IPS-15b (cell line): ENCODE measurements around the gene GRID1.

Source experiments
- H3K27me3 ChIP-seq: one replicate; pipeline ENCODE4 v1.6.1; 2013; ENCODE audit warnings: low read length; ENCODE audit not compliant: control insufficient read depth, insufficient read depth
- H3K36me3 ChIP-seq: one replicate; pipeline ENCODE4 v1.6.1; 2013; ENCODE audit warnings: low read length; ENCODE audit not compliant: control insufficient read depth, insufficient read depth
- H3K4me1 ChIP-seq: one replicate; pipeline ENCODE4 v1.6.1; 2013; ENCODE audit warnings: mild to moderate bottlenecking, low read length; ENCODE audit not compliant: control insufficient read depth, insufficient read depth
- H3K4me3 ChIP-seq: one replicate; pipeline ENCODE4 v1.5.1; 2013; ENCODE audit warnings: low read depth, low read length
- H3K9ac ChIP-seq: one replicate; pipeline ENCODE4 v1.6.1; 2013; ENCODE audit warnings: low read depth, mild to moderate bottlenecking, low read length
- H3K9me3 ChIP-seq: one replicate; pipeline ENCODE4 v1.6.1; 2013; ENCODE audit warnings: mild to moderate bottlenecking, low read length; ENCODE audit not compliant: control insufficient read depth, insufficient read depth

GRID1 gene

GRCh38 chr10:86170255-86171108 lies 196.1 kb downstream of the GRID1 start:
- no peak overlapping the region for H3K9ac ChIP-seq
- no peak overlapping the region for H3K4me3 ChIP-seq
- H3K4me1 ChIP-seq, result no peaks in the 10 kb centered on the region
- H3K36me3 ChIP-seq, result no peaks in the 10 kb centered on the region
- no peaks in the 10 kb centered on the region for H3K9me3 ChIP-seq
- no peaks in the 10 kb centered on the region for H3K27me3 ChIP-seq

DNA sequence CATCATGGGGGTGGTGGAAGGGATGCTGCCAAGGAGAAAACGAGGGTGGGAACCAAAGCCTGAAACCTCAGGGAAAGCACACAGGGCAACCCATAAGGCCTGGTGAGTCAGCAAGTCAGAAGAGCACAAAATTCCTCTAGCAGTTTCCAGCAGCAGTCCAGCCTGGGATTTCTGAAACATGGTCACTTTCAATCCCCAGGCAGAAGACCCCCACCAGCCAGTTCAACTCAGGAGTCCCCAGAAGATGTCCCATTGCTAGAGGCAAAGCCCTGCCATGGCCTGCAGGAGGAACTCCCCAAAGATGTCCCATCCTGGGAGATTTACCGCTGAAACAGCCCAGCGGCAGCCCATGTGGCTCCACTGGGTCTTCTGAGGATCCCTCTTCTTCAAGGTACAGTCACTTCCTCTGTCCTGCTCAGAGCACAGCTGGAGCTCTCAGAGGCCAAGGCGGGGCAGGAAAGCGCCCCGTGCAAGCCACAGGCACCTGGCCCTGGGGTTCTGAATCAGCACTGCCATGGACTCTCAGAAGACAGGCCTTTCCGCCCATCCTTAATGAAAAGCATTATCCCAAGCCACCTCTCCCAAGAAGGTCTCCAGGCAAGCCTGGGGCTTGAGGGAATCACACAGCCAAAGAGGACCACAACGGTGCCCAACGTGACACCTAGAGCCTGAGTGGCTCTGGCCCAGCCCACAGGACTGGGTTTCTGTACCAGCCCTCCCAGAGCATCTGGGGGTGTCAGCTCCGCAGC lies 196.9 kb downstream of the GRID1 start:
- no peaks in the 10 kb centered on the region for H3K9me3 ChIP-seq
- no peaks in the 10 kb centered on the region for H3K27me3 ChIP-seq
- H3K4me3 ChIP-seq, result no peak overlapping the region
- no peaks in the 10 kb centered on the region for H3K36me3 ChIP-seq
- no peaks in the 10 kb centered on the region for H3K4me1 ChIP-seq
- no peak overlapping the region for H3K9ac ChIP-seq

DNA sequence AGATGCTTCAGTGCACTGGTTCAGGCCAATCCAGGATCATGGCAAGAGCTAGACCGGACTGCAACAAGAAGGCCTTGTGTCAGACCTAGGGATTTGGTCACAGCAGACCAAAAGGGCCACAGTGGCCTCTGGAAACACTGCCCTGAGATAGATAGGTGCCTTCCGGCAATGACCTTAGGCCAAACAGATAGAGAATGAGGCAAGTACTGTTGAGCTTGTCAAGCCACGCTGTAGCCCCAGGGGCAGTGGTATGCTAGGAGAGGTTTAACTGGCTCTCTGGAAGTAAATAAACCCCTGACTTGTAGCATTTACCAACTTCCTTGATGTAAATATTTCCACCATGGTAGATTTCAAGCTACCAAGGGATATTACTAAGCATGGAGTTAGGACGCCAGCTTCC lies 197.5 kb downstream of the GRID1 start:
- H3K27me3 ChIP-seq, result no peaks in the 10 kb centered on the region
- H3K4me1 ChIP-seq, result no peaks in the 10 kb centered on the region
- no peak overlapping the region for H3K9ac ChIP-seq
- no peak overlapping the region for H3K4me3 ChIP-seq
- H3K9me3 ChIP-seq, result no peaks in the 10 kb centered on the region
- H3K36me3 ChIP-seq, result no peaks in the 10 kb centered on the region

GRCh38 chr10:86168256-86168655 lies 198.3 kb downstream of the GRID1 start:
- Histone ChIP-seq H3K36me3 (no peaks in the 10 kb centered on the region), H3K4me3 (no peak overlapping the region), H3K27me3 (no peaks in the 10 kb centered on the region), H3K4me1 (no peaks in the 10 kb centered on the region), H3K9me3 (no peaks in the 10 kb centered on the region), H3K9ac (no peak overlapping the region)

GRCh38 chr10:86167762-86168128 lies 198.8 kb downstream of the GRID1 start:
- Histone ChIP-seq H3K4me3 (no peak overlapping the region), H3K4me1 (no peaks in the 10 kb centered on the region), H3K36me3 (no peaks in the 10 kb centered on the region), H3K27me3 (no peaks in the 10 kb centered on the region), H3K9ac (no peak overlapping the region), H3K9me3 (no peaks in the 10 kb centered on the region)

DNA sequence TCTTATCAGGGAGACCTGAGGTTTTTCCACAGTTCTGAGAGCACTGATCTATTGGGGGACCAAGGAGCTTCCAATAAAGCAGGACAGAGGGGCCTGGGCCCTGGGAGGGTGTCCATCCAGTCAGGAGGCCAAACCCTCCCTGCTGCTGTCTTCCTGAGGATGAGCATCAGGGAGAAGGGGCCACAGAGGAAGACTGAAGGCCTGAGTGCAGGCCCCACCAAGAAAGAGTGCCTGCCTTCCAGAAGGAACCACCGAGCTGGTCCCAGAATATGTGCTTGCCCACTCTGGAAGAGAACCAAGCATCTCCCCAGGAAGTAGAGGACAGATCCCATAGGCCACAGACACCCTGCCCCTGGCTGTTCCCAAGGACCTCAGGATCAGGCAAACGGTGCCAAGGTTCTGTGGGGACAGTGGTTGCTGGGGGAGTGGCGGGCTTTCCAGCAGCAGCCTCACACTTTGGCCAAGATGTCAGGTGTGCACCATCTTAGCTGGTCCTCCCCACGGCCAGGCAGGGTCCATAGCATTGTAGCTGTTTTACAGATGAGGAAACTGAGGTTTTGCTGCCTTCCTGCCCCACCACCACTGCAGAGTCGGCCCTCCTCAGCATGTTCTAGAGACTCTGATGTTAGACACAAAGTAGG lies 199.4 kb downstream of the GRID1 start:
- Histone ChIP-seq H3K4me3 (no peak overlapping the region), H3K27me3 (no peaks in the 10 kb centered on the region), H3K9me3 (no peaks in the 10 kb centered on the region), H3K4me1 (no peaks in the 10 kb centered on the region), H3K36me3 (no peaks in the 10 kb centered on the region), H3K9ac (no peak overlapping the region)

DNA sequence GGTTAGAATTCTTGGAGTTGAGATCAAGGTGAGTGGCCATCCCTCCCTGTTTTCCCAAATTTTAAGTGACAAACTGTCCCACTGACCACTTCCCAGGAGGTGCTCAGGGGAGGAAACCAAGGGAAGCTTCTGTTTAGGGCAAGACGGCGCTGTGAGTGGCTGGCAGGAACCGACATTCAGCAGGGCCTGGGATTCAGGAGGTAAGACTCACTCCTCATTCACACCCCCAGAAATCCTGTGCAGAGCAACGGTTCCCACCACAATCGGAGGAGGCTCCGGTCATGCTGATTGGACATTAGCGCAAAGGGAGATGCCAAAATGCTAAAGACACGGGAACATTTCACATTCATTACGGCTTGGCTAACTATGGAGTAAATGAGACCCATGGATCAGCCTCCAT lies 200.9 kb downstream of the GRID1 start:
- no peaks in the 10 kb centered on the region for H3K27me3 ChIP-seq
- H3K4me3 ChIP-seq, result no peak overlapping the region
- H3K36me3 ChIP-seq, result no peaks in the 10 kb centered on the region
- no peaks in the 10 kb centered on the region for H3K4me1 ChIP-seq
- H3K9me3 ChIP-seq, result no peaks in the 10 kb centered on the region
- no peak overlapping the region for H3K9ac ChIP-seq

DNA sequence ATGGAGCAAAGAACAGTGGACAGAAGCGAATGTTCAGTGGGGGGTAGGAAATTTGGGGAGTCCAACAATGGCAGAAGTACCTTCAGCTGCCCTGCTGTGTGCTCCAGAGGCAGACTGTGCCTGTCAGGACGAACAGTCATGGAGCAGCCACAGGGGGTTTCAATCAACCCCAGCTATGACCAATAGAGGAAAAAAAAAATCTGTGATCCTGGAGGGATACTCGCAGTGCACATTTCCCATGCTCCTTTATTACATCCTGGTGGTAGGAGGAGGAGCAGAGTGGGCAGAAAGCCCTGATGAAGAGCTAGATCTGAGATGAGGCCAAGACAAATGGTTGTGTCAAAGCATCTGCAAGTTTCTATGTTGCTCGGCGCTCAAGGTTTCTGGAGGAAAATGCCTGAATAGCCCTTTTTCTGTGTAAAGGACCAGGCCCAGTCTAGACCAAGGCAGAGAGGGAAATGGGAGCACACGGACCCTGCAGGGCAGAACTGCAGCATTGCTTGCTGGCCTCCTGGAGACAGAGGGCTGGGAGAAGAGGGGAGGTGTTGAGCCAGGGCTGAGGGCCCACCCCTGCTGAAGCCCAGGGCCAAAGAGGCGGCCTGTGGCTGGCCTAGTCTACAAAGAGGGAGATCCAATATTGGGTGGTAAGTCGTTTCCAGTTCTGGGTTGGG lies 201.5 kb downstream of the GRID1 start:
- H3K36me3 ChIP-seq, result no peaks in the 10 kb centered on the region
- no peaks in the 10 kb centered on the region for H3K4me1 ChIP-seq
- H3K27me3 ChIP-seq, result no peaks in the 10 kb centered on the region
- H3K9me3 ChIP-seq, result no peaks in the 10 kb centered on the region
- H3K4me3 ChIP-seq, result no peak overlapping the region
- H3K9ac ChIP-seq, result no peak overlapping the region

GRCh38 chr10:86164174-86164774 lies 202.3 kb downstream of the GRID1 start:
- no peaks in the 10 kb centered on the region for H3K9me3 ChIP-seq
- no peaks in the 10 kb centered on the region for H3K36me3 ChIP-seq
- H3K27me3 ChIP-seq, result no peaks in the 10 kb centered on the region
- H3K4me3 ChIP-seq, result no peak overlapping the region
- H3K9ac ChIP-seq, result no peak overlapping the region
- no peaks in the 10 kb centered on the region for H3K4me1 ChIP-seq

DNA sequence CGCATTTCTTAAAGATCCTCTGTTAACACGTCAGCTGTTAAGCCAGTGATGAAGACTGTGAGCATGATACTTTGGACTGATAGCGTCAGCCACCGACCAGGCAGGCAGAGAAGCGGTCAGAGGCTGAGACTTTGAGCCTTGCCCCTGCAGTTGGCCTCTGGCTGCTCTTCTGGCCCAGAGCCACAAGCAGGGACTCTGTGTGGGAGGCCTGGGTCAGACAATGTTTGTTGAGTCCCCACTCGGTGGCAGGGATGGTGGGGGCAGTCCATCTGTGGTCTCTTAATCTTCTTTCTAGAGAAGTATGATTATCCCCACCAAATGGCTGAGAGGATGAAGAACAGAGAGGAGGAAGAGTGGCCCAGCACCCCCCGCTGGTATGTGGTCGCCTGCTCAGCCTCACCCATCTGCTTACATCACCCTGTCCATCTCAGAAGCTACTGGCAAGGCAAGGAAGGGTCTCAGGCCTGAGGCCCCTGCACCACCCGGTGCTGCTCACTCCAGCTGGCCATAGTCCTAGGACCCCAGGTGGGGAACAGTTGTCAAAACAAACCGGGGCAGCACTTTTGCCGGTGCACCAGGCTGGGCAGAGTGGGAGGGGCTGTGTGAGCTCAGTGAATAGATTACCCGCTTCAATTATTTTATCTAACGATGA lies 202.9 kb downstream of the GRID1 start:
- H3K9ac ChIP-seq, result no peak overlapping the region

More for the DNA sequence above, 202.9 kb downstream of the GRID1 start:
- Histone ChIP-seq H3K9me3 (no peaks in the 10 kb centered on the region), H3K27me3 (no peaks in the 10 kb centered on the region), H3K4me3 (no peak overlapping the region), H3K4me1 (no peaks in the 10 kb centered on the region), H3K36me3 (no peaks in the 10 kb centered on the region)
